ENCODE results near the gene ICOS.

DNA sequence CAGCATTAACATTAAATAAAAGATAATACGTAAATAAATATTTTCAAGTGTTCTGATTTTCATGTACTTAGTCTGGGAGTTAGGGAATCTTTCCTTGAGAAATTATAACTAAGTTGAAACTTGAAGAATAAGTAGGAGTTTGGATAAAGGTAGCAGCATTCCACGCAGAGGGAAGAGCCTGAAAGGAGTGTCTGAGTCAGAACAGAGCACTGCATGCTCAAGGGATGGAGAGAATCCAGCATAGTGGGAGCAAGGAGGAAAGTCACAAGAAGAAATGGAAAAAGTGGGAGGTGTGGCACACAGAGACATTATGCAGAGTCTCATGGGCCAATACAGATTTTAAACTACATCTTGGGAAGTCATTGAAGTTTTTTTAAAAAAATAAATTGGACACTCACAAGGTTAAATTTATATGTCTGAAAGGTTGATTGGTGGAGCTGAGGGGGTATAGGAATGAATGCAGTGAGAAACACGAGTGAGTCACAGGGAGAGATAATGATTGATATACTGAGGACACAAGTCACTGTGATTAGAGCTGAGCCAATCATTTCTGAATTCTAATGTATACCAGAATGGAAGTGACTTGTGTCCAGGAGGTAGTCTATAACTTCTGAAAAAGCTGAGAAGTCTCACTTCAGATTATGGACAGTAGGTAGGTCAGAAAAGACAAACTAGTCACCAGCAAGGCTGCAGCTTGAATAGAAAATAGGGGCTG is 66.9 kb downstream of the ICOS start:
- TF ChIP-seq, protein P1, sequence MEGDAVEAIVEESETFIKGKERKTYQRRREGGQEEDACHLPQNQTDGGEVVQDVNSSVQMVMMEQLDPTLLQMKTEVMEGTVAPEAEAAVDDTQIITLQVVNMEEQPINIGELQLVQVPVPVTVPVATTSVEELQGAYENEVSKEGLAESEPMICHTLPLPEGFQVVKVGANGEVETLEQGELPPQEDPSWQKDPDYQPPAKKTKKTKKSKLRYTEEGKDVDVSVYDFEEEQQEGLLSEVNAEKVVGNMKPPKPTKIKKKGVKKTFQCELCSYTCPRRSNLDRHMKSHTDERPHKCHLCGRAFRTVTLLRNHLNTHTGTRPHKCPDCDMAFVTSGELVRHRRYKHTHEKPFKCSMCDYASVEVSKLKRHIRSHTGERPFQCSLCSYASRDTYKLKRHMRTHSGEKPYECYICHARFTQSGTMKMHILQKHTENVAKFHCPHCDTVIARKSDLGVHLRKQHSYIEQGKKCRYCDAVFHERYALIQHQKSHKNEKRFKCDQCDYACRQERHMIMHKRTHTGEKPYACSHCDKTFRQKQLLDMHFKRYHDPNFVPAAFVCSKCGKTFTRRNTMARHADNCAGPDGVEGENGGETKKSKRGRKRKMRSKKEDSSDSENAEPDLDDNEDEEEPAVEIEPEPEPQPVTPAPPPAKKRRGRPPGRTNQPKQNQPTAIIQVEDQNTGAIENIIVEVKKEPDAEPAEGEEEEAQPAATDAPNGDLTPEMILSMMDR (IDR thresholded peaks at IDR 0.05) = no peak
- no peak for TF ChIP-seq POLR2AphosphoS5 (IDR thresholded peaks at IDR 0.05; ENCODE audit: low read depth, low read length)
- no peak for TF ChIP-seq REST (IDR thresholded peaks at IDR 0.05; ENCODE audit: insufficient read depth in 1 of 2, low read depth in 2 of 2, low read length in 1 of 2)
- TF ChIP-seq SIN3A (IDR thresholded peaks at IDR 0.05; ENCODE audit: borderline replicate concordance, insufficient read depth, low read depth, low read length) = no peak
- no peak for TF ChIP-seq TCF7L2 (IDR thresholded peaks at IDR 0.05; ENCODE audit: low read depth, low read length)
